ENCODE results near the gene GADD45A. TPM values are rescaled to one million over a fixed set of nuclear protein-coding genes. Genes with fewer than 3 reads are reported as not detected.

Gene GADD45A
- total RNA-seq, 4 donors from 2014 or later, result 80.4 to 188 (median 142) TPM

DNA sequence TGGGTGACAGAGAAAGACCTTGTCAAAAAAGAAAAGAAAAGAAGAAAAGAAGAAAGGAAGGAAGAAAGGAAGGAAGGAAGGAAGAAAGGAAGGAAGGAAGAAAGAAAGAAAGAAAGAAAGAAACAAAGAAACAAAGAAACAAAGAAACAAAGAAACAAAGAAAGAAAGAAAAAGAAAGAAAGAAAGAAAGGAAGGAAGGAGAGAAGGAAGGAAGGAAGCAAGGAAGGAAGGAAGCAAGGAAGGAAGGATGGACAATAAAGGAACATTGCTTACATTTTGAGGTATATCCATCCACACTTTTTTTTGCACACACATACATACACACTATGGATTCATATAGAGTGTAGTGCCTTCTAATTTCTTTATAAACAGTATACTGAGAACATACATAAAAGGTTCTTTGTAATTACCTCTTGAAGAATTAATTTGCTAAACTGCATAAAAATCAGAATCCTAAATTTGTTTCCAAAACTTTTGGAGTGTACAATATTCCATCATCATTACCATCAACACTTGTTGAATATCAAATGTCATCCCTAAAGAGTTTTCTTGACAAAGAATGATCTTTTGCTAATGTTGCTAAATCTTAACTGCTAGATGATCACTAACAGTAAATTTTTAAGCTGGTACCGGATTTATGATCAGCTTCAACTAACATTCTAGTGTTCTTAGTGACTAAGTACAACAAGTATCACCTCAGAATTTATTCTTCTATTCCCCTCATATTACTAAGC lies 11.4 kb upstream of the GADD45A start:
- DNase-seq (no peak), ATAC-seq (no peak)
- H3K4me1 ChIP-seq, result peaks cover 12 to 20% of the 10 kb centered on the region in 2 donors
- no peak overlapping the region for H3K4me3 ChIP-seq
- no peaks in the 10 kb centered on the region for H3K9me3 ChIP-seq
- H3K27ac ChIP-seq, result peak overlapping the region in 1 of 4 donors; percentile 45
- no peaks in the 10 kb centered on the region for H3K36me3 ChIP-seq
- no peaks in the 10 kb centered on the region for H3K27me3 ChIP-seq
- in situ Hi-C loops (cut with MboI; ENCODE audit: low sequenced_read_pairs in 4 of 4) (no loop called here), intact Hi-C loops (cut with DNase I; ENCODE audit: low total_unique reads) (no loop called here)
- TF ChIP-seq POLR2A (IDR thresholded peaks at IDR 0.05), result no peak
- TF ChIP-seq, protein P1, sequence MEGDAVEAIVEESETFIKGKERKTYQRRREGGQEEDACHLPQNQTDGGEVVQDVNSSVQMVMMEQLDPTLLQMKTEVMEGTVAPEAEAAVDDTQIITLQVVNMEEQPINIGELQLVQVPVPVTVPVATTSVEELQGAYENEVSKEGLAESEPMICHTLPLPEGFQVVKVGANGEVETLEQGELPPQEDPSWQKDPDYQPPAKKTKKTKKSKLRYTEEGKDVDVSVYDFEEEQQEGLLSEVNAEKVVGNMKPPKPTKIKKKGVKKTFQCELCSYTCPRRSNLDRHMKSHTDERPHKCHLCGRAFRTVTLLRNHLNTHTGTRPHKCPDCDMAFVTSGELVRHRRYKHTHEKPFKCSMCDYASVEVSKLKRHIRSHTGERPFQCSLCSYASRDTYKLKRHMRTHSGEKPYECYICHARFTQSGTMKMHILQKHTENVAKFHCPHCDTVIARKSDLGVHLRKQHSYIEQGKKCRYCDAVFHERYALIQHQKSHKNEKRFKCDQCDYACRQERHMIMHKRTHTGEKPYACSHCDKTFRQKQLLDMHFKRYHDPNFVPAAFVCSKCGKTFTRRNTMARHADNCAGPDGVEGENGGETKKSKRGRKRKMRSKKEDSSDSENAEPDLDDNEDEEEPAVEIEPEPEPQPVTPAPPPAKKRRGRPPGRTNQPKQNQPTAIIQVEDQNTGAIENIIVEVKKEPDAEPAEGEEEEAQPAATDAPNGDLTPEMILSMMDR (IDR thresholded peaks at IDR 0.05 in 4 of 5, conservative IDR thresholded peaks at IDR 0.05 in 1 of 5), result no peak

GRCh38 chr1:67674260-67675011 lies 10.6 kb upstream of the GADD45A start:
- Histone ChIP-seq H3K36me3 (no peaks in the 10 kb centered on the region), H3K27ac (peak overlapping the region; percentile 38 to 66 (median 53)), H3K27me3 (no peaks in the 10 kb centered on the region), H3K4me3 (no peak overlapping the region), H3K9me3 (no peaks in the 10 kb centered on the region), H3K4me1 (peaks cover 12 to 20% of the 10 kb centered on the region in 2 donors)
- peak; percentile 28 to 57 for DNase-seq
- intact Hi-C loops (cut with DNase I; ENCODE audit: low total_unique reads), result no loop called here
- peak; percentile 81 to 86 for ATAC-seq
- in situ Hi-C loops (cut with MboI; ENCODE audit: low sequenced_read_pairs in 4 of 4), result loop anchor here in 2 of 4 donors (25.0 kb wide), 1 partner anchor 112 kb away; no protein-coding TSS in a partner anchor
- TF ChIP-seq, protein P1 (IDR thresholded peaks at IDR 0.05 in 4 of 5, conservative IDR thresholded peaks at IDR 0.05 in 1 of 5), result no peak
- TF ChIP-seq POLR2A (IDR thresholded peaks at IDR 0.05), result no peak

GRCh38 chr1:67675800-67676199 lies 9.2 kb upstream of the GADD45A start:
- in situ Hi-C loops (cut with MboI; ENCODE audit: low sequenced_read_pairs in 4 of 4) (loop anchor here in 2 of 4 donors (25.0 kb wide), 1 partner anchor 113 kb away; no protein-coding TSS in a partner anchor), intact Hi-C loops (cut with DNase I; ENCODE audit: low total_unique reads) (no loop called here)
- Histone ChIP-seq H3K36me3 (no peaks in the 10 kb centered on the region), H3K27ac (no peak overlapping the region), H3K4me1 (peaks cover 12 to 20% of the 10 kb centered on the region in 2 donors), H3K9me3 (no peaks in the 10 kb centered on the region), H3K4me3 (no peak overlapping the region), H3K27me3 (no peaks in the 10 kb centered on the region)
- TF ChIP-seq POLR2A (IDR thresholded peaks at IDR 0.05), result no peak
- TF ChIP-seq, protein P1 (IDR thresholded peaks at IDR 0.05 in 4 of 5, conservative IDR thresholded peaks at IDR 0.05 in 1 of 5), result no peak
- ATAC-seq (no peak), DNase-seq (no peak)

GRCh38 chr1:67676287-67676686 lies 8.7 kb upstream of the GADD45A start:
- no peak overlapping the region for H3K4me3 ChIP-seq
- no peak for ATAC-seq
- H3K27me3 ChIP-seq, result no peaks in the 10 kb centered on the region
- H3K9me3 ChIP-seq, result no peaks in the 10 kb centered on the region
- intact Hi-C loops (cut with DNase I; ENCODE audit: low total_unique reads) (no loop called here), in situ Hi-C loops (cut with MboI; ENCODE audit: low sequenced_read_pairs in 4 of 4) (loop anchor here in 2 of 4 donors (25.0 kb wide), 1 partner anchor 114 kb away; no protein-coding TSS in a partner anchor)
- no peak for DNase-seq
- TF ChIP-seq POLR2A (IDR thresholded peaks at IDR 0.05), result no peak
- TF ChIP-seq, protein P1 (IDR thresholded peaks at IDR 0.05 in 4 of 5, conservative IDR thresholded peaks at IDR 0.05 in 1 of 5), result no peak
- peaks cover 12 to 20% of the 10 kb centered on the region in 2 donors for H3K4me1 ChIP-seq
- H3K27ac ChIP-seq, result no peak overlapping the region
- H3K36me3 ChIP-seq, result no peaks in the 10 kb centered on the region
